Mucosa of rectum (tissue), 2 donors: ENCODE measurements around the gene GCGR.

Experiments
- H3K27ac ChIP-seq, 2 donors: one replicate each; pipeline ENCODE4 v1.7.0; 2013; ENCODE audit warnings: inconsistent platforms in 2 of 2, low read depth in 2 of 2, low read length in 2 of 2
- H3K27me3 ChIP-seq, 2 donors: one replicate each; pipeline ENCODE4 v1.7.0; 2013; ENCODE audit warnings: low read length in 2 of 2; ENCODE audit not compliant: control insufficient read depth in 2 of 2, insufficient read depth in 2 of 2
- H3K36me3 ChIP-seq, 2 donors: one replicate each; pipeline ENCODE4 v1.7.0; 2013; ENCODE audit warnings: low read length in 2 of 2; ENCODE audit not compliant: control insufficient read depth in 2 of 2, insufficient read depth in 2 of 2
- H3K4me1 ChIP-seq, 2 donors: one replicate each; pipeline ENCODE4 v1.7.0; 2013; ENCODE audit warnings: low read length in 2 of 2, mild to moderate bottlenecking in 1 of 2; ENCODE audit not compliant: control insufficient read depth in 2 of 2, insufficient read depth in 2 of 2
- H3K4me3 ChIP-seq, 2 donors: one replicate each; pipeline ENCODE4 v1.7.0; 2013; ENCODE audit warnings: low read length in 2 of 2
- H3K9ac ChIP-seq, 2 donors: one replicate each; pipeline ENCODE4 v1.7.0; 2013; ENCODE audit warnings: low read length in 2 of 2, low read depth in 1 of 2, mild to moderate bottlenecking in 1 of 2
- H3K9me3 ChIP-seq, 2 donors: one replicate each; pipeline ENCODE4 v1.7.0; 2013; ENCODE audit warnings: low read length in 2 of 2; ENCODE audit not compliant: control insufficient read depth in 2 of 2
- donor health status: healthy.
- donor health status: Normal muscosa, but diverticular disease.

The GCGR gene

GRCh38 chr17:81803728-81804558 is at the start of gene GCGR:
Gene GCGR (plus strand): TSS chr17:81804150. CDS start chr17:81809019, 4,869 bp downstream.
- Histone ChIP-seq H3K4me3 (no peak within 1 kb of the TSS), H3K36me3 (no peaks in the 10 kb centered on the region), H3K9ac (no peak within 1 kb of the TSS), H3K4me1 (no peaks in the 10 kb centered on the region), H3K27me3 (peaks cover 35 to 61% of the 10 kb centered on the region in 2 donors), H3K27ac (no peak within 1 kb of the TSS), H3K9me3 (no peaks in the 10 kb centered on the region)

- peaks cover 0 to 7% of the 10 kb centered on the region in 2 donors for H3K4me1 ChIP-seq
- H3K9me3 ChIP-seq: no peaks in the 10 kb centered on the region
- H3K27me3 ChIP-seq: peaks cover 6 to 11% of the 10 kb centered on the region in 2 donors
- H3K9ac ChIP-seq: no peak overlapping the region
- no peak overlapping the region for H3K27ac ChIP-seq
- no peaks in the 10 kb centered on the region for H3K36me3 ChIP-seq
- H3K4me3 ChIP-seq: no peak overlapping the region
Observed at GRCh38 chr17:81792675-81793615, 11.0 kb upstream of the GCGR start.

GRCh38 chr17:81794074-81794476 is 9.9 kb upstream of the GCGR start:
- H3K27me3 ChIP-seq: peaks cover 6 to 11% of the 10 kb centered on the region in 2 donors
- H3K4me3 ChIP-seq: no peak overlapping the region

GRCh38 chr17:81794509-81794908 is 9.4 kb upstream of the GCGR start:
- no peaks in the 10 kb centered on the region for H3K9me3 ChIP-seq
- no peak overlapping the region for H3K27ac ChIP-seq
- H3K9ac ChIP-seq: no peak overlapping the region
- H3K4me3 ChIP-seq: no peak overlapping the region
- H3K36me3 ChIP-seq: no peaks in the 10 kb centered on the region
- H3K4me1 ChIP-seq: peaks cover 0 to 7% of the 10 kb centered on the region in 2 donors
- H3K27me3 ChIP-seq: peaks cover 6 to 11% of the 10 kb centered on the region in 2 donors

More at GRCh38 chr17:81794074-81794476, 9.9 kb upstream of the GCGR start:
- no peak overlapping the region for H3K9ac ChIP-seq
- H3K36me3 ChIP-seq: no peaks in the 10 kb centered on the region
- H3K4me1 ChIP-seq: peaks cover 0 to 7% of the 10 kb centered on the region in 2 donors
- no peaks in the 10 kb centered on the region for H3K9me3 ChIP-seq
- no peak overlapping the region for H3K27ac ChIP-seq

GRCh38 chr17:81801327-81801726 is 2.6 kb upstream of the GCGR start:
- H3K27ac ChIP-seq: no peak overlapping the region
- H3K4me1 ChIP-seq: no peaks in the 10 kb centered on the region
- H3K27me3 ChIP-seq: peaks cover 26 to 39% of the 10 kb centered on the region in 2 donors

GRCh38 chr17:81802048-81802758 is 1.7 kb upstream of the GCGR start:
- no peaks in the 10 kb centered on the region for H3K4me1 ChIP-seq
- no peaks in the 10 kb centered on the region for H3K36me3 ChIP-seq
- no peak overlapping the region for H3K27ac ChIP-seq
- no peaks in the 10 kb centered on the region for H3K9me3 ChIP-seq
- no peak overlapping the region for H3K9ac ChIP-seq
- H3K4me3 ChIP-seq: no peak overlapping the region
- H3K27me3 ChIP-seq: peaks cover 30 to 47% of the 10 kb centered on the region in 2 donors

More at GRCh38 chr17:81801327-81801726, 2.6 kb upstream of the GCGR start:
- Histone ChIP-seq H3K36me3 (no peaks in the 10 kb centered on the region), H3K9ac (no peak overlapping the region), H3K9me3 (no peaks in the 10 kb centered on the region), H3K4me3 (no peak overlapping the region)

- no peak overlapping the region for H3K27ac ChIP-seq
- no peaks in the 10 kb centered on the region for H3K36me3 ChIP-seq
- H3K4me3 ChIP-seq: no peak overlapping the region
- H3K27me3 ChIP-seq: peaks cover 32 to 56% of the 10 kb centered on the region in 2 donors
- H3K4me1 ChIP-seq: no peaks in the 10 kb centered on the region
- H3K9me3 ChIP-seq: no peaks in the 10 kb centered on the region
- H3K9ac ChIP-seq: no peak overlapping the region
Observed at GRCh38 chr17:81802856-81803643, 900 bp upstream of the GCGR start.

- H3K4me3 ChIP-seq: no peak overlapping the region
- H3K4me1 ChIP-seq: no peaks in the 10 kb centered on the region
- H3K9ac ChIP-seq: no peak overlapping the region
- peaks cover 37 to 67% of the 10 kb centered on the region in 2 donors for H3K27me3 ChIP-seq
- no peaks in the 10 kb centered on the region for H3K9me3 ChIP-seq
- H3K36me3 ChIP-seq: no peaks in the 10 kb centered on the region
- H3K27ac ChIP-seq: no peak overlapping the region
Observed at GRCh38 chr17:81804559-81805399, 829 bp downstream of the GCGR start.
